Cardiac muscle cell (in vitro differentiated cells and primary cell): ENCODE results near the gene STPG4. TPM values are rescaled to one million over a fixed set of nuclear protein-coding genes. Genes with fewer than 3 reads are reported as not detected.

Experiments used
- DNase-seq, 2 donors: peaks; one replicate each; pipeline versions ENCODE4 v3.0.0 to v3.0.0-alpha.2; 2010 to 2017; ENCODE audit warnings: low read depth in 1 of 2, low spot score in 1 of 2
- H3K27ac ChIP-seq: fragments of 200-600 bp; sonication (generic); 2 replicates; pipeline ENCODE4 v1.5.1; 2016
- H3K27me3 ChIP-seq: fragments of 200-600 bp; sonication (generic); 2 replicates; pipeline ENCODE4 v1.6.0; 2016; ENCODE audit warnings: control low read depth
- H3K36me3 ChIP-seq: fragments of 200-600 bp; sonication (generic); 2 replicates; pipeline ENCODE4 v1.5.1; 2016; ENCODE audit warnings: control low read depth
- H3K4me1 ChIP-seq: fragments of 200-600 bp; sonication (generic); 2 replicates; pipeline ENCODE4 v1.8.1; 2017; ENCODE audit warnings: low read depth, mild to moderate bottlenecking, mixed run types
- H3K4me3 ChIP-seq: fragments of 200-600 bp; sonication (generic); 2 replicates; pipeline ENCODE4 v1.5.1; 2016; ENCODE audit warnings: mild to moderate bottlenecking
- H3K9me3 ChIP-seq: fragments of 200-600 bp; sonication (generic); 2 replicates; pipeline ENCODE4 v1.5.1; 2017; ENCODE audit warnings: low read depth, mild to moderate bottlenecking, control low read depth
- CTCF ChIP-seq: IDR thresholded peaks from 2 replicates; pipeline ENCODE4 v1.5.1; 2012; ENCODE audit warnings: low read depth, mild to moderate bottlenecking, low read length
- polyA plus RNA-seq: library from polyadenylated mRNA; unstranded; fragments of >200 nt; fragmentation: Nextera tagmentation; extraction: Ambion mirVana; gene quantifications from 2 replicates; pipeline ENCODE4 v1.2.1, GENCODE V29; 2016
- total RNA-seq: library from RNA; depleted of rRNA; stranded (reverse); fragments of >200 nt; gene quantifications from 2 replicates; pipeline ENCODE4 v1.2.3, GENCODE V29; 2016

Gene STPG4
- total and polyA plus RNA-seq, 2 experiments from 2014 or later: not detected

- no peak for DNase-seq
- Histone ChIP-seq H3K4me3 (no peak overlapping the region), H3K36me3 (no peaks in the 10 kb centered on the region), H3K27me3 (no peaks in the 10 kb centered on the region), H3K27ac (no peak overlapping the region), H3K4me1 (peaks cover 12% of the 10 kb centered on the region), H3K9me3 (no peaks in the 10 kb centered on the region)
- no peak for TF ChIP-seq CTCF
These were observed 94.4 kb downstream of the STPG4 start for GRCh38 chr2:47060652-47061170.

GRCh38 chr2:47058003-47058931 lies 96.8 kb downstream of the STPG4 start:
- no peak for TF ChIP-seq CTCF
- DNase-seq: peak in 1 of 2 donors; percentile 91
- Histone ChIP-seq H3K36me3 (no peaks in the 10 kb centered on the region), H3K27ac (peak overlapping the region; percentile 40), H3K9me3 (no peaks in the 10 kb centered on the region), H3K4me1 (peaks cover 7% of the 10 kb centered on the region), H3K27me3 (no peaks in the 10 kb centered on the region), H3K4me3 (no peak overlapping the region)

- no peak for DNase-seq
- no peak overlapping the region for H3K4me3 ChIP-seq
- no peaks in the 10 kb centered on the region for H3K9me3 ChIP-seq
- peaks cover 6% of the 10 kb centered on the region for H3K4me1 ChIP-seq
- no peak for TF ChIP-seq CTCF
- peak overlapping the region; percentile 40 for H3K27ac ChIP-seq
- no peaks in the 10 kb centered on the region for H3K27me3 ChIP-seq
- no peaks in the 10 kb centered on the region for H3K36me3 ChIP-seq
These were observed 97.5 kb downstream of the STPG4 start for GRCh38 chr2:47057687-47058002.

- Histone ChIP-seq H3K27ac (no peak overlapping the region), H3K27me3 (no peaks in the 10 kb centered on the region), H3K4me3 (no peak overlapping the region), H3K36me3 (no peaks in the 10 kb centered on the region), H3K4me1 (peaks cover under 1% of the 10 kb centered on the region), H3K9me3 (no peaks in the 10 kb centered on the region)
- peak in 1 of 2 donors; percentile 71 for DNase-seq
- no peak for TF ChIP-seq CTCF
These were observed 98.0 kb downstream of the STPG4 start for GRCh38 chr2:47056868-47057686.

- no peak for TF ChIP-seq CTCF
- H3K27ac ChIP-seq: no peak overlapping the region
These were observed 98.7 kb downstream of the STPG4 start for GRCh38 chr2:47056374-47056773.

More at GRCh38 chr2:47056374-47056773, 98.7 kb downstream of the STPG4 start:
- Histone ChIP-seq H3K9me3 (no peaks in the 10 kb centered on the region), H3K36me3 (no peaks in the 10 kb centered on the region), H3K4me1 (no peaks in the 10 kb centered on the region), H3K27me3 (no peaks in the 10 kb centered on the region), H3K4me3 (no peak overlapping the region)
- DNase-seq: peak in 1 of 2 donors; percentile 93
